Measurements from ENCODE around the gene UQCR10.

The UQCR10 gene

DNA sequence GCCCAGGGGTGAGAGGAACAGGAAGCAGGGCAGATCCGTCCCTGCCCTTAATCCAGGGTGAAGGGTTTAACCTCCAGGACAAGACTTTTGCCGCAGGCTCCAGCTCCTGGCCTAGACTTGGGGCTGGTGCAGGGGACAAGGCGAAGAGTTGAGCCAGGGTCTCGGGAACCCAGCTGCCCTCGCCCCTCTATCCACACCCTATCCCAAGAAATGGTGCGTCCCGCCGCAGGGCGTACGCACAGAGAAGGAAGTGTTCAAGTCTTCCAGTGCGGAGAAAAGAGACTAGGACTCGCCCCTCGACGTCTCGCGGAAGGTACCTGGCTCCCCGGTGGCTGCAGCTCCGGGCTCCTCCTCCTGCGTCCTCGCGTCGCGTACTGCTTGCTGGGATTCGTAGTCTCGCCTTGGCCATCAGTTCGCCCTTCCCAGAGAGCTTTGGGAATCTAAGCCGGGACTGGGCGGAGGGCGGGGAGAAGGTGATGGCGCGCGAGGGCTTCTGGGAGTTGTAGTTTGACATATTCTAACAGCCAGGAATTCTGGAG, 468 bp upstream of the UQCR10 start, which contains the start of gene ZMAT5:
TSS of gene ZMAT5 (minus strand) at position 376 of the 539 bp plus-strand sequence. CDS start 18,463 bp downstream, outside the sequence.
- TF ChIP-seq GATA3 (IDR thresholded peaks at IDR 0.05; ENCODE audit: low read depth, low read length) (no peak), GATA2 (IDR thresholded peaks at IDR 0.05; ENCODE audit: low read depth, low read length) (no peak)

DNA sequence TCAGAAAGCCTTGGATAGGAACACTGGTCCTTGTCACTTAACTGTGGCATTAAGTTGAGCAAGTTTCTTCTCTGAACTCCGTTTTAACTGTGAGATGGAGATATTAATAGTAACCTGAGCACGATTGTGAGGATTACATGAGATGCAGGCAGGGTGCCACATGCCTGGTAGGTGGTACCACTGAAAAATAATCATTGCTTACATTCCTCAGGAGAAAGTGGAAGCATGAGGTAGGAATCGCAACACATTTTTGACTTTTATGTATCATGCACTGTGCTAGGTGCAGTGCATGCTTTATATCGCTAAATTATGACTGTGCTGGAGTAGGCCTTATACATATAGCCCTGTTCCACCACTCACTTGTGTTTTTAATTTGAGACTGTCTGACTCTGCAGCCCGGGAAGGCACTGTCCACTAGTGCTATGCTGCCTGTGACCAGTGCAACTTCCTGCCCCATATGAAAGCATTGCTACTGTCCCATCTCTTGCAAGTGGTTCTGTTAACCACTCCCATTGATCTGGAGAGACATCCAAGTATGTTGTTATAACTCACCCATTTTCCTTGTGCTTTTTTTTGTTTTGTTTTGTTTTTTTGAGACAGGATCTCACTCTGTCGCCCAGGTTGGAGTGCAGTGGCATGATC, 1.0 kb downstream of the UQCR10 start:
- TF ChIP-seq GATA2 (IDR thresholded peaks at IDR 0.05; ENCODE audit: low read depth, low read length) (no peak), GATA3 (IDR thresholded peaks at IDR 0.05; ENCODE audit: low read depth, low read length) (no peak)

DNA sequence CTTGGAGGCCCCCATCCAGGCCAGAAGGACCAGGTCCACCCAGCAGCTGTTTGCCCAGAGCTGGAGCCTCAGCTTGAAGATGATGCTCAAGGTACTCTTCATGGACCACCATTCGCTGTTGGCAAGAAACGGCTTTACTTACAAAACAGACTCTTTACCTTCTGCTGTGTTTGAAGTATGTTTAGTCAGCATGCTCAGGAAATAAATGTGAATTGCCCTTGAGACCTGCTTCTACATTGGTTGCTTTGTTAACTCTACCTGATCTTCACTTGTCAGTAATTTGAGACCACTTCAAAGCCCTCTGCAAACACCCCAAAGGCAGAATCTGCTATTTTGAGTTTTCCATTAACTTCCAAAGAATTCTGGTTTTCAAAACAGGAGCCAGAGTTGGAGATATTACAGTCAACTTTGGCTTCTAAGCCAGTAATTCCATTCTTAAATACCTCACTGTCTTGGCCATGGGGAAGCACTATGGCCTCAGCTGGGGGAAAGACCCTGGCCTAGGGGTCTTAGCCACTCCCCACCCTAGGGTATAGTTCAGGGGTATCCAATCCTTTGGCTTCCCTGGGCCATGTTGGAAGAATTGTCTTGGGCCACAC, 2.7 kb downstream of the UQCR10 start:
- no peak for TF ChIP-seq GATA3 (IDR thresholded peaks at IDR 0.05; ENCODE audit: low read depth, low read length)
- no peak for TF ChIP-seq GATA2 (IDR thresholded peaks at IDR 0.05; ENCODE audit: low read depth, low read length)

DNA sequence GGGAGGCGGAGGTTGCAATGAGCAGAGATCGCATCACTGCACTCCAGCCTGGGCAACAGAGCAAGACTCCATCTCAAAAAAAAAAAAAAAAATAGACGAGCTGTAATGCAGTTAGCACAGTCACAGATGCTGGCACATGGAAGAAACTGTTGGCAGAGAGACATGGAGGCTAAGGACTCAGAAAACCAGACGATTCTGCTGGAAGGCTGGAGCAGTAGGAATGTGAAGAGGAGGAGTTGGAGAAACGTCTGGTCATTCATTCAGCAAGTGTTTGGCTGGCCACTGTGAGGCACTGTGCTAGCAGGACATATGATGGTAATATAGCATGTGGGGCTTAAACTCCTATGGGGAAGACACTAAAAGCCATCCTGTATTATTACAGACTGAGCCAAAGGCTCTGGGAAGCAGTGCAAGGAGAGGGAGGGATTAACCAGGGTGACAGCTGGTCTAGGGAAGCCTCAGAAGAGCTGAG, 5.0 kb downstream of the UQCR10 start:
- TF ChIP-seq GATA3 (IDR thresholded peaks at IDR 0.05; ENCODE audit: low read depth, low read length), result no peak
- TF ChIP-seq GATA2 (IDR thresholded peaks at IDR 0.05; ENCODE audit: low read depth, low read length), result no peak

DNA sequence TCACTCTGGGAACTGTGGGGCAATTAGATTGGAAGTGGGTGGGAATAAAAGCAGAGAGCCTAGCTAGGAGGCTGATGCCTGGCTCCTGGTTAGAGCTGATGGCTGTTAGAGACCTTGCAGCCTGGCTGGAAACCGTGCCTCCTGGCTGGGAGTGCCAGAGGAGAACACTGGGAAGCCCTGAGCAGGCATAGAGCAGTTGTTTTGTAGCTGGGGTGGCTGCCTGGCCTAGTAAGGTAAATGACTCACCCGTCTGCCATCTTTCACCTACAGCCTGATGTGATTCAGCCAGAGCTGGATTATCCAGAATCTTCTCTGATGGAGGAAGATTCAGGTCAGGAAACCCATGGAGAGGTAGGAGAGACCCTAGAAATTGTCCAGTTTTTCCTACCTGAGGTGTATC, 6.1 kb downstream of the UQCR10 start:
- TF ChIP-seq GATA2 (IDR thresholded peaks at IDR 0.05; ENCODE audit: low read depth, low read length) (no peak), GATA3 (IDR thresholded peaks at IDR 0.05; ENCODE audit: low read depth, low read length) (no peak)

DNA sequence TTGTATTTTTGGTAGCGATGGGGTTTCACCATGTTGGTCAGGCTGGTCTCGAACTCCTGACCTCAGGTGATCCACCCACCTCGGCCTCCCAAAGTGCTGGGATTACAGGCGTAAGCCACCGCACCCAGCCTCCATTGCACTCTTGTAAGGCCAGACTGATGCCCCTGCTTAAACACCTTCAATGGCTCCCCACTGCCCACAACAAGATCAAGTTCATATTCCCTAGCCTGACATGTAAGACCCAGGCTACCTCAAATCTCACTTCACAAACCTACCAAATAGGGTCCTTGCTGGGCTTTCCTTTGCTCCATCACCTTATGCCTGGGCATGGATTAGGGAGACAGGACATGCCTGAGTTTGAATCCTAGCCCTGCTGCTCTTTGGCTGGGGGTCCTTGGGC, 13.1 kb downstream of the UQCR10 start:
- TF ChIP-seq GATA2 (IDR thresholded peaks at IDR 0.05; ENCODE audit: low read depth, low read length) (no peak), GATA3 (IDR thresholded peaks at IDR 0.05; ENCODE audit: low read depth, low read length) (no peak)

DNA sequence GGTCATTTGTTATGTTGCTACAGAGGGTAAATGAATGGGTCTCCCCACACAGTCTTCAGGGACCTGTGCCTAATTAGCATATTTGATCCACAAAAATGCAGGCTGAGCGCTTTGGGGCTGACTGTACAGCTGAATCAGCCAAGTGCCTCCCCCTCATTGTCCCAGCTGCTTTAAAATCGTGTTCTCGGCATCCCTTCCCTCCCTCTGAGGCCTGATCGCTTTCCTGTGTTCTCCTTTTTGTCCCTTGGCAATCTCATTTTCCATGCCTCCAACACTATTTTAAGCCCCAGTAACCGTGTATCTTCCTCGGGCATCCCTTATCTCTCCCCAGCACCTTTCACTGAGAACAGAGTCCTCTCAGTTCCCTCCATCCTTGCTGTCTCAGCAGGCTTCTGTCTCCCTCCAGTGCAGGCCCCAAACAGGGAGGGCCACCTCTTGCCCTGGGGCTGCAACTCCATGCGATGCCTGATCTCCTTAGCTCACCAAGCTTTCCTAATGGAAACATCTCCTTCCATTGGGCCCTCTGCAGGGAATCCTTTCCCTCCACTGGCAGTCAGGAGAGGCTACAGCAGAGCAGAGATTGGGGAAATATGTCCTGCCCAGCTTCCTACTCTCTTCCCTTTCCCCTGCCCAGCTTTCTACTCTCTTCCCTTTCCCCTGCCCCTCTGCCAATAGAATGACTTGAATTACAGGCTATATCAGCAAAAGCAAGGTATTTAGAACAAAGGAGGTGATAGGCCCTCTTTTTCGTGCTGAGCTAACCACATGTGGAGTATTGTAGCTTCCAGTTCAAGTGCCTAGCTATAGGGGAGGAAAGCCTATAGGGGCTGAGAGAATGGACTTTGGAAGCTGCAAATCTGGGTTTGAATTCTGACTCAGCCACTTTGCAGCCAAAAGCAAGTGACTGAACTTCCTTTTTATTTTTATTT, 13.8 kb downstream of the UQCR10 start:
- TF ChIP-seq GATA2 (IDR thresholded peaks at IDR 0.05; ENCODE audit: low read depth, low read length) (no peak), GATA3 (IDR thresholded peaks at IDR 0.05; ENCODE audit: low read depth, low read length) (no peak)

DNA sequence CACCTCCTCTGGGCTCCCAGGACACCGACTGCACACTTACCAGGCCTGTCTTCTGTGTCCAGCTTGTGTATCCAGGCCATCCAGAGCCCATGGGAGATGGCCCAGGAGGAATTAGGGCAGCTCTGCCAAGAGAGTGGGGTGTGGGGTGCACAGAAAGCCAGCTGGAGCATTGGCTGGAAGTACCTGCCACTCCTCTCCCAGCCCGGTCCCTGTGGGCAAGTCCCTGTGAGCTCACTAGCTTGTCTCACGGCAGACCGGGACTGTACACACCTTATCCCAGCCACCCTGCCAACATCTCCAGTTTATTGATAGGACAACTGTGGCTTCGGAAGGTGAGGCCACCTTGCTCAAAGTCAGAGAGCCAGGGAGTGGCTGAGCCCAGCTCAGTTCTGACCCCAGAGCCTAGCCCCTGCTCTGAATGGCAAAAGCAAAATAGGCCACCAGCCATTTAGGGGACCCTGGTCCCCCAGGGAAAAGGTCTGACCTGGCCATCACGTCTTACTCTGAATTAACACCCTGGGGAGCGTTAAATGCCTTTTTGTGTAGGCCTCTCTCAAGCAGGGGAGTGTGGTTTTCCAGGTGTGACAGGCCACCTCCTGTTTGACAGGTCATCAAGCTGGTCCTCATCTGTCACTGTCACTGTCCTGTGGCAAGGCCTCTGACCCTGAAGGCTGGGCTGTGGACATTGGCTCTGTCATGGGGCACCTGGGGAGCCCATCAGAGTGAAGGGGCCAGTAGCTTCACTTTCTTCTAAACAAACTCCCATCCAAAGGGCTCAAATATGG, 15.1 kb downstream of the UQCR10 start:
- TF ChIP-seq GATA2 (IDR thresholded peaks at IDR 0.05; ENCODE audit: low read depth, low read length) (no peak), GATA3 (IDR thresholded peaks at IDR 0.05; ENCODE audit: low read depth, low read length) (no peak)

DNA sequence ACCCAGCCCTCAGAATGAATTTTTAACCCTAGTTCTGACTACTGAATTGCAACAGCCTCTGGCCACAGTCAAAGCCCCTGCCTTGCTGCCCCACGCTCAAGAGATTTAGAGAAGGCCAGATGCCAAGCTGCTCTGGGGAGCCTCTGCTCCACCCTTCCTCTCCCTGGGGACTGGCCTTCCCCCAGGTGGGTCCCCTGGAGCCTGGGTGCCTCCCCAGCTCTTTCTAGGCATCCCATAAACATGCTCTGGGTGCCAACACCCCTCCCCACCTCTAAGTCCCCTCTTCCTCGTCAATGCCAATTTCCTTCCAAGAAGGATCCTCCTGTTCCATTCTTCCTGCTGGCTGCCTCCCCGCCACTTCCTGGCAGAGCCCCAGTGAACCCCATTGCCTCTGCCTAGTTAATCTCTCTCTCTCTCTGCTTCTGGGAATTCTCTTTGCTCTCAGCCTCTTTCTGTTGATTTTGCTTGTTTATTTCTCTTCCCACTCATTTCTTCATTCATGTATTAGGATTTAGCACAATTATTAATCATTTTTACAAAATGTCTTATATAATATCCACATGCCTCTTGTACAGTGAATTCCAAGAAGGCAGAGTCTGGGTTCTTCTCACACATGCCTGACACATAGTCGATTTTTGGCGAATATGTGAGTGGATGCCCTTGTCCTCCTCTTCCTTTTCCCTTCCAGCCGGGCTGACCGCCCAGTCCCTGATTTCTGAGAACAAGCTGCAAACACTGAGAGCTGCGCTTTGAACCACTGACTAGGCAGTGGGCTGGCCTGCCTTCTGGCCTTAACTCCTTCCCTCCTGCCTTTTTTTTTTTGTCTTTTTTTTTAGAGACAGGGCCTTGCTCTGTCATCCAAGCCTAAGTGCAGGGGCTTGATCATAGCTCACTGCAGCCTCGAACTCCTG, 17.5 kb downstream of the UQCR10 start:
- TF ChIP-seq GATA2 (IDR thresholded peaks at IDR 0.05; ENCODE audit: low read depth, low read length) (no peak), GATA3 (IDR thresholded peaks at IDR 0.05; ENCODE audit: low read depth, low read length) (no peak)

DNA sequence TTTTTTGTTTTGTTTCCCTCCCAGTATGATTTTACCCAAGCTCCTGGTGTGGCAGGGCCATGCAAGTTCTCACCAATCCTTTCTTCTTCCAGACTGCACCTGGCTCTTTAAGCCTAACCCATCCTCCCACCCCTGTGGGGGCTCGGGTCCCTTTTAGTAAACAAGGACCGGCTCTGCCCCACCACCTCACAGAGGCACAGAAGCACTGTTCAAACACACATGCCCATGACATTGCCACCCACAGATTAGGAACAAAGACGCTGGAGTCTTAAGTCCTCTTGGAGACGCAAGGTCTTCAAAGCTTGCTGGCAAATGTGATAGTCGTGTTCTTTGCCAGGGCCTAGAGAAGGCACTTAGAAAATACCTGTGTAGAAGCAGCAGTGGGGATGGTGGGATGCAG, 18.9 kb downstream of the UQCR10 start:
- TF ChIP-seq GATA3 (IDR thresholded peaks at IDR 0.05; ENCODE audit: low read depth, low read length), result no peak
- no peak for TF ChIP-seq GATA2 (IDR thresholded peaks at IDR 0.05; ENCODE audit: low read depth, low read length)

DNA sequence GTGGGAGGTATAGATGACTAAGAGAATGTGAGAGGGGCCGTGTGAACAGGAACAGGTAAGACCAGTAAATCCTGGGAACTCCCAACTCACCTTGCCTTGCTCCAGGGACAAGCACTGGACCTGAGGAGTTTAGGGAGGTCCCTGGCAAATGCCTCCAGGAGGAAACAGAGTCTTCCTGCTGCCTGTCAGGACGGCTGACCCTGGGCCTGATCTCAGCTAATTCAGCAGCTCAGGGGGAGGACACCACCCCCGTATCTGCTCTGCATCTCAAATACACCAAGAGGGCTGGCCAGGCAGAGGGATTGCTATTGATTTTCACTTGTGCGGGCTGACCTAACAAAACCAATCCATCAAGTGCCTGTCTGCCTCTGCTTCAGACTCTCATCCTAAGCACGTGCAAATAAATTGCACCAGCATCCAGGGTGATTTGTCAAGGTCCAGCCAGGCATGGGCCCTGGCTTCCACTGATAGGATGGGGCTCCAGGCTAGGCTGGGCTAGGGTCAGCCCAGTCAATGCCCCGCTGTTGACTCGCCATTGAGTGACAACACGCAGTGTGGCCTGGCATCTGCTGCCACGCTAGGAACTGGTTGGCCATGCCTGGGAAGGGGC, 20.3 kb downstream of the UQCR10 start:
- TF ChIP-seq GATA3 (IDR thresholded peaks at IDR 0.05; ENCODE audit: low read depth, low read length), result no peak
